H1 (cell line): Measurements from ENCODE around the gene ASCC3.

Experiments used
- CHD1 ChIP-seq: IDR thresholded peaks from 2 replicates; pipeline ENCODE4 v1.6.1; 2012; ENCODE audit warnings: low read depth, low read length, improper control_type of control experiment
- HDAC2 ChIP-seq, 2 experiments: fragments of 300-600 bp in 1 of 2; sonication (generic) in 1 of 2; IDR thresholded peaks; 2 replicates each; pipeline ENCODE4 v1.6.1; 2011 to 2012; ENCODE audit warnings: low read depth in 2 of 2, low read length in 2 of 2, mild to moderate bottlenecking in 2 of 2, moderate library complexity in 2 of 2, borderline replicate concordance in 1 of 2, inconsistent platforms in 1 of 2
- HDAC6 ChIP-seq: IDR thresholded peaks from one replicate; pipeline ENCODE4 v1.7.1; 2012; ENCODE audit warnings: low read depth, mild to moderate bottlenecking, inconsistent platforms, low read length, moderate library complexity
- JUND ChIP-seq: IDR thresholded peaks from 2 replicates; pipeline ENCODE4 v1.6.1; 2011; ENCODE audit warnings: mild to moderate bottlenecking, improper control_type of control experiment, low read length
- POLR2A ChIP-seq, 2 experiments: IDR thresholded peaks; 1 replicate in 1 of 2; 2 replicates in 1 of 2; pipeline ENCODE4 v1.6.1; 2011; ENCODE audit warnings: low read depth in 2 of 2, low read length in 2 of 2, mild to moderate bottlenecking in 2 of 2; ENCODE audit errors: control extremely low read depth in 1 of 2
- SP1 ChIP-seq: IDR thresholded peaks from 2 replicates; pipeline ENCODE4 v1.6.1; 2011; ENCODE audit warnings: low read depth, low read length
- SRF ChIP-seq: IDR thresholded peaks from 2 replicates; pipeline ENCODE4 v1.6.1; 2011; ENCODE audit warnings: mild to moderate bottlenecking, low read depth, low read length, moderate library complexity
- TCF12 ChIP-seq: IDR thresholded peaks from 2 replicates; pipeline ENCODE4 v1.6.1; 2011; ENCODE audit warnings: low read depth, mild to moderate bottlenecking, low read length
- TF ChIP-seq, protein P1 (sequence below), 3 experiments: IDR thresholded peaks; 1 replicate in 2 of 3; 2 replicates in 1 of 3; pipeline versions ENCODE4 v1.5.1 to v1.6.1; 2011; ENCODE audit warnings: low read length in 3 of 3, mild to moderate bottlenecking in 3 of 3, inconsistent platforms in 2 of 3, low read depth in 1 of 3, moderate library complexity in 1 of 3; ENCODE audit not compliant: insufficient read depth in 1 of 3; ENCODE audit errors: control extremely low read depth in 1 of 3
- TF ChIP-seq, protein P2 (sequence below): IDR thresholded peaks from 2 replicates; pipeline ENCODE4 v1.6.1; 2012; ENCODE audit warnings: inconsistent platforms
- TF ChIP-seq, protein P3 (sequence below): IDR thresholded peaks from 2 replicates; pipeline ENCODE4 v1.6.1; 2011; ENCODE audit warnings: low read depth, mild to moderate bottlenecking, low read length; ENCODE audit not compliant: insufficient read depth

DNA sequence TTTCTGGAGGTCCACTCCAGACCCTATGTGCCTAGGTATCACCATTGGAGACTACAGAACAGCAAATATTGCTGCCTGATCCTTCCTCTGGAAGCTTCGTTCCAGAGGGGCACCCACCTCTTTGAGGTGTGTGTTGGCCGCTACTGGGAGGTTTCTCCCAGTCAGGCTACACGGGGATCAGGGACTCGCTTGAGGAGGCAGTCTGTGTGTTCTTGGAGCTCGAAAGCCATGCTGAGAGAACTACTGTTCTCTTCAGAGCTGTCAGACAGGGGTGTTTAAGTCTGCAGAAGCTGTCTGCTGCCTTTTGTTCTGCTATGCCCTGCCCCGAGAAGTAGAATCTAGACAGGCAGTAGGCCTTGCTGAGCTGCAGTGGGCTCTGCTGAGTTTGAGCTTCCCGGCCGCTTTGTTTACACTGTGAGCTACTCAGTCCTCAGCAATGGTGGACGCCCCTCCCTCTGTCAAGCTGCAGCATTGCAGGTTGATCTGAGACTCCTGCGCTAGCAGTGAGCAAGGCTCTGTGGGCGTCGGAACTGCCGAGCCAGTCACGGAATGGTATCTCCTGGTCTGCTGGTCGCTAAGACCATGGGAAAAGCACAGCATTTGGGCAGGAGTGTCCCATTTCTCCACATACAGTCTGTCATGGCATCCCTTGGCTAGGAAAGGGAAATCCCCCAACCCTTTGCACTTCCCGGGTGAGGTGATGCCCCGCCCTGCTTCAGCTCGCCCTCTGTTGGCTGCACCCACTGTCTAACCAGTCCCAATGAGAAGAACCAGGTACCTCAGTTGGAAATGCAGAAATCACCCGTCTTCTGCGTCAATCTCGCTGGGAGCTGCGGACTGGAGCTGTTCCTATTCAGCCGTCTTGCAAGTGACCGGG is 32.5 kb upstream of the ASCC3 start:
- TF ChIP-seq, protein P1, sequence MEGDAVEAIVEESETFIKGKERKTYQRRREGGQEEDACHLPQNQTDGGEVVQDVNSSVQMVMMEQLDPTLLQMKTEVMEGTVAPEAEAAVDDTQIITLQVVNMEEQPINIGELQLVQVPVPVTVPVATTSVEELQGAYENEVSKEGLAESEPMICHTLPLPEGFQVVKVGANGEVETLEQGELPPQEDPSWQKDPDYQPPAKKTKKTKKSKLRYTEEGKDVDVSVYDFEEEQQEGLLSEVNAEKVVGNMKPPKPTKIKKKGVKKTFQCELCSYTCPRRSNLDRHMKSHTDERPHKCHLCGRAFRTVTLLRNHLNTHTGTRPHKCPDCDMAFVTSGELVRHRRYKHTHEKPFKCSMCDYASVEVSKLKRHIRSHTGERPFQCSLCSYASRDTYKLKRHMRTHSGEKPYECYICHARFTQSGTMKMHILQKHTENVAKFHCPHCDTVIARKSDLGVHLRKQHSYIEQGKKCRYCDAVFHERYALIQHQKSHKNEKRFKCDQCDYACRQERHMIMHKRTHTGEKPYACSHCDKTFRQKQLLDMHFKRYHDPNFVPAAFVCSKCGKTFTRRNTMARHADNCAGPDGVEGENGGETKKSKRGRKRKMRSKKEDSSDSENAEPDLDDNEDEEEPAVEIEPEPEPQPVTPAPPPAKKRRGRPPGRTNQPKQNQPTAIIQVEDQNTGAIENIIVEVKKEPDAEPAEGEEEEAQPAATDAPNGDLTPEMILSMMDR (IDR thresholded peaks at IDR 0.05; ENCODE audit: control extremely low read depth in 1 of 3, insufficient read depth in 1 of 3, low read depth in 1 of 3, low read length in 3 of 3), result peak in 2 of 3 experiments; percentile 3 to 34; a peak in 2 of 4 replicates
- TF ChIP-seq SRF (no peak), SP1 (no peak), CHD1 (no peak), HDAC2 (IDR thresholded peaks at IDR 0.05; ENCODE audit: borderline replicate concordance in 1 of 2, low read depth in 2 of 2, low read length in 2 of 2) (no peak), POLR2A (IDR thresholded peaks at IDR 0.05; ENCODE audit: control extremely low read depth in 1 of 2, low read depth in 2 of 2, low read length in 2 of 2) (no peak), HDAC6 (no peak), JUND (no peak), TCF12 (no peak)
- TF ChIP-seq, protein P2, sequence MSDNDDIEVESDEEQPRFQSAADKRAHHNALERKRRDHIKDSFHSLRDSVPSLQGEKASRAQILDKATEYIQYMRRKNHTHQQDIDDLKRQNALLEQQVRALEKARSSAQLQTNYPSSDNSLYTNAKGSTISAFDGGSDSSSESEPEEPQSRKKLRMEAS, result no peak
- TF ChIP-seq, protein P3, sequence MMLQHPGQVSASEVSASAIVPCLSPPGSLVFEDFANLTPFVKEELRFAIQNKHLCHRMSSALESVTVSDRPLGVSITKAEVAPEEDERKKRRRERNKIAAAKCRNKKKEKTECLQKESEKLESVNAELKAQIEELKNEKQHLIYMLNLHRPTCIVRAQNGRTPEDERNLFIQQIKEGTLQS, result no peak
